Activated CD8-positive, alpha-beta memory T cell treated with anti-CD3 and anti-CD28 coated beads, Interleukin-2, amount 50 U/mL, for 1 hour (primary cell): ENCODE measurements around the gene RCBTB1.
"Not testable (repeated sequence)": the region's sequence is repeated elsewhere in the genome, so short reads cannot be mapped to it uniquely, and the experiment has no call there.

Experiments used
- DNase-seq: peaks from one replicate; pipeline ENCODE4 v3.0.0-alpha.2; 2020; ENCODE audit errors: extremely low read depth

Gene RCBTB1

GRCh38 chr13:49585220-49586157 lies at the start of gene RCBTB1:
TSS of gene RCBTB1 (minus strand) at chr13:49585558. CDS start at chr13:49567279, 18,279 bp downstream.
- no peak for DNase-seq

- no peak for DNase-seq
Observed at GRCh38 chr13:49633710-49634109, 48.4 kb upstream of the RCBTB1 start.

DNA sequence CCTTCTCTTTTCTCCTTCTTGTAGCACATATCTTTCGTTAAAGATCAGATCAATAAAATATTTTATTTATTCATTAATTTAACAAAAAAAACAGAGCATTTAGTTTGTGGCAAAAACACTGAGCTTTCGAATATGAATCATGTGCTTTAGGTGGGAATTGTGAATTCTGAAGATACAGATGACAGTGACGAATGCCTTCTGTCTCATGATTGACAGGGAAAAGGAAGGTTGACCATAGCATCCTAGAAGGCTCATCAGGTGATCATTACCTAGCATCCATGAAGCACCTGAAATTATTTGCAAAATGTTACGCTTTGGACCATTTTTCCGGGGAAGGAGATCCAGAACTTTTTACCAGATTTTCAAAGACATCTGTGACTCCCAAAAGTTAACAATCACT lies 46.8 kb upstream of the RCBTB1 start:
- DNase-seq: no peak

DNA sequence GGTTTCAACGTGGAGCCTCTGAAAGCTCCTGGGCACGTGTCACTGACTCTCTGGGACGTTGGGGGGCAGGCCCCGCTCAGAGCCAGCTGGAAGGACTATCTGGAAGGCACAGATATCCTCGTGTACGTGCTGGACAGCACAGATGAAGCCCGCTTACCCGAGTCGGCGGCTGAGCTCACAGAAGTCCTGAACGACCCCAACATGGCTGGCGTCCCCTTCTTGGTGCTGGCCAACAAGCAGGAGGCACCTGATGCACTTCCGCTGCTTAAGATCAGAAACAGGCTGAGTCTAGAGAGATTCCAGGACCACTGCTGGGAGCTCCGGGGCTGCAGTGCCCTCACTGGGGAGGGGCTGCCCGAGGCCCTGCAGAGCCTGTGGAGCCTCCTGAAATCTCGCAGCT lies 45.2 kb upstream of the RCBTB1 start:
- no peak for DNase-seq

DNA sequence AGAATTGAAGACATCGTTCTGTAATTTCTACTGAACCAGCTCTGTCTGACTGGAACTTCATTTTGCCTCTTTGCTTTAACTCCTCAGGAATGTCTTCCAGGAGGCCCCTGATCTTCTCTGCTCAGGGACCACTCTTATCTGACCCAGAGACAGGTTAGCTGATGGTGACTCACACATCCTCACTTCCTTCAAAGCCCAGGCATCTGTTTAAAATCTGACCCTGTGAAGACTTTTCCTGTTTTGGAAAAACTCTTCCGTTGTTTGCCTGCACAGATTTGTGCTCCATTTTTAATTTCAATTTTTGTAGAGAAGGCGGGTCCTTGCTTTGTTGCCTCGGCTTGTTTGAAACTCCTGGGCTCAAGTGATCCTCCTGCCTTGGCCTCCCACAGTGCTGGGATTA lies 44.6 kb upstream of the RCBTB1 start:
- DNase-seq: no peak

- DNase-seq: no peak
Observed at GRCh38 chr13:49629196-49629938, 44.0 kb upstream of the RCBTB1 start.

DNA sequence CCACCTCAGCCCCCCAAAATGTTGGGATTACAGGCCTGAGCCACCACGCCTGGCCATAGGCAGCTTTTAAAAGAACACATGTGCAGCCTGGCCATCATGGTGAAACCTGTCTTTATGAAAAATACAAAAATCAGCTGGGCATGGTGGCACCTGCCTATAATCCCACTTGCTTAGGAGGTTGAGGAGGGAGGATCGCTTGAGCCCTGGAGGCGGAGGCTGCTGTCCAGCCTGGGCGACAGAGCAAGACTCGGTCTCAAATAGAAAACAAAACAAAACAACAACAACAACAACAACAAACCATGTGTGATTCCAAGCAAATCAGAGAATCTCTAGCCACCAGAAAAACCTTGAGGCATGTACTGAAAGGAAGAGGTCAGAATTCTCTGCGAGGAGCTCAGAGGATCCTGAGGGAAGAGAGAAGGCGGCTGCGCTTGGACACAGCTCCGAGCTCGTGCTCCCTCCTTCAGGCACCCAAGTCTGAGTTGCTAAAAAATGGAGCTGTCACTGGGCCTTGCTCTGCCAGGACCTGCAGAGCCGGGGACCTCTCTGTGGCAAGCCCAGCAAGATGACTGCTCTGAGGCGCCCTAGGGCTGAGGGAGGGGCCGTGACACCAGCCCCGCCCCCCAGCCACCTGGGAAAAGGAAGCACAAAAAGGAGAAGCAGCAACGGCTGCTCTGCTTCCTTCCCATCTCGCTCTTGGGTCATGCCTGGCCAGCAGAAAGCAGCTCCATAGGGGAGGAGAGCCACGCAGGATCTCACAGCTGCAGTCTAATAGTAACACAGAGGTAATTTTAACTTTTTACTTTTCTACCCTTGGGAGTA lies 42.7 kb upstream of the RCBTB1 start, which contains the start of gene ARL11:
Gene ARL11 (plus strand): TSS at position 677 of the 822 bp plus-strand sequence. CDS start 1,941 bp downstream, outside the sequence.
- no peak for DNase-seq

DNA sequence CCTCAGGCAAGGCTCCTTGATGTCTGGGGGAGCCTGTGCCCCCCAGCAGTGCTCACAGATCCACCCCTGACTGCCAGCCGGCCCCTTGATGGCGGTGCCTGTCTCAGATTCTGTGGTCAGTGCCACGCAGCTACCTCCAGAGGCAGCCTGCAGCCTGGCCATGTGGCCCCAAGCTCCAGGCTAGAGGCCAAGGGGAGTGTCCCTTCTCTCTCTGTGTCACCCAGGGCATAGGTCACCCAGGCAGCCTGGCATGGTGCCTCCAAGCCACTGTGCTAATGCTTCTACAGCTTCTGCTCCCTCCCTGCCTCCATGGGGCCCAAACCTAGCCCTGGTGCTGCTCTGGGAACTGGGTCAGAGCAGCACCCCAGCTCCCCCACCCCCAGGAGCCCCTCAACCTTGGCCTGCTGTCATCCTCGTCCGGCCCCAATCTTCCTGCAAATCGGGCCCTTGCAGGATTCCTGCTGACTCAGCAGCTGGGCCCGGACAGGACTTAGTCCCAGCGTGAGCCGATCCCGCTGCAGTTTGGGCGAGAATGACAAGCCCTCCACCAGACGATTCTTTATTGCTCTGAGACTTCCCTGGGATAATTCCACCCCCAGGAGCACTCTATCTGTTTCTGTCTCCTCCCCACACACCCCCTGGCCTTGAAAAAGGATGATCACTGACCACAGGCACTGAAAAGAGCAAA lies 40.2 kb upstream of the RCBTB1 start:
- no peak for DNase-seq

DNA sequence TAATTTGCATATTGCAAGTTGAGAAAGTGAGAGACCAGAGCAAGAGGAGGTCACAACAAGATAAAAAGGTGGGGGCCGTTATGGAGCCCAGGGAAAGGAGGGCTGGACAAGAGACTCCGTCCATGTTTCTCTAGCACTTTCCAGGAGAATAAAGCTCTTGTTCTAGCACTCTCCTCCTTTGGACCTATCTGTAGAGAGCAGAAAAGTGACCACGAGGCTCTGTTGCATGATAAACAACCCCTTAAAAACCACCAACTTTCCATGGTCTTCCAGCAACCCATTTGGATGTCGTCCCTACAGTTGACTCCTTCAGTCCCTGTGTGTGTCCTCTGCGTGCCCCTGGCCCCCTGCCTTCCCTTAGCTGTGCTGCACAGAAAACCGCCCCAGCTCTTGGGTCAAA lies 38.9 kb upstream of the RCBTB1 start:
- DNase-seq: no peak

DNA sequence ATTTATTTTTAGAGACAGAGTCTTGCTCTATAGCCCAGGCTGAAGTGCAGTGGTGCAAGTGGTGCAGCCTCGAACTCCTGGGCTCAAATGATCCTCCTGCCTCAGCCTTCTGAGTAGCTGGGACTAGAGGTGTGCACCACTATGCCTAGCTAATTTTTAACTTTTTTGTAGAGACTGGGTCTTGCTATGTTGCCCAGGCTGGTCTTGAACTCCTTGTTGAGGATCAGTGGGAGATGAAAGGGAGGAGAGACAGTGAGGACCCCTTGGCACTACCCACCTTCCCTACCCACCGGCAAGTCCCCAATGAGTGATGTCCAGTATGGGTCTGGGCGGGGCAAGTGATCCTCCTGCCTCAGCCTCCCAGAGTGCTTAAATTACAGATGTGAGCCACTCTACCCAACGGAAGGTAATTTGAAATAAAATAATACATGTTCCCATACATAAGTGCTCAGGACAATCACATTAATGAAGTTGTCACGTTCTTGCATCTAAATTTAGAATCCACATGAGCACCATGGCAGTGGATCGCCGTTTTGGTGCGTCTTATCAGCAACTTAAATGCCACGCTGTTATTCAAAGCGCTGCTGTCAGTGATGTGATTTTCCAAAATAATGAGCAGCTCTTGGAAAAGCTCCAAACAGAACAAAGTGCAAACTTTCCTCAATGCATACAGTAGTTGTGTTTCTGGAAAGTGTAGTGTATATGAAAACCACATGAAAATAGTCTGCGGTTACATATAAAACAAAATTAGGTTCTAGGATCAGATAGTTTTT lies 37.0 kb upstream of the RCBTB1 start:
- no peak for DNase-seq

- no peak for DNase-seq
Observed at GRCh38 chr13:49620170-49620621, 34.8 kb upstream of the RCBTB1 start.

GRCh38 chr13:49616676-49617065 lies 31.3 kb upstream of the RCBTB1 start:
- no peak for DNase-seq

GRCh38 chr13:49615836-49616675 lies 30.7 kb upstream of the RCBTB1 start:
- DNase-seq: no peak

GRCh38 chr13:49612042-49612441 lies 26.7 kb upstream of the RCBTB1 start:
- not testable (repeated sequence) for DNase-seq

- DNase-seq: no peak
Observed at GRCh38 chr13:49610176-49610575, 24.8 kb upstream of the RCBTB1 start.

DNA sequence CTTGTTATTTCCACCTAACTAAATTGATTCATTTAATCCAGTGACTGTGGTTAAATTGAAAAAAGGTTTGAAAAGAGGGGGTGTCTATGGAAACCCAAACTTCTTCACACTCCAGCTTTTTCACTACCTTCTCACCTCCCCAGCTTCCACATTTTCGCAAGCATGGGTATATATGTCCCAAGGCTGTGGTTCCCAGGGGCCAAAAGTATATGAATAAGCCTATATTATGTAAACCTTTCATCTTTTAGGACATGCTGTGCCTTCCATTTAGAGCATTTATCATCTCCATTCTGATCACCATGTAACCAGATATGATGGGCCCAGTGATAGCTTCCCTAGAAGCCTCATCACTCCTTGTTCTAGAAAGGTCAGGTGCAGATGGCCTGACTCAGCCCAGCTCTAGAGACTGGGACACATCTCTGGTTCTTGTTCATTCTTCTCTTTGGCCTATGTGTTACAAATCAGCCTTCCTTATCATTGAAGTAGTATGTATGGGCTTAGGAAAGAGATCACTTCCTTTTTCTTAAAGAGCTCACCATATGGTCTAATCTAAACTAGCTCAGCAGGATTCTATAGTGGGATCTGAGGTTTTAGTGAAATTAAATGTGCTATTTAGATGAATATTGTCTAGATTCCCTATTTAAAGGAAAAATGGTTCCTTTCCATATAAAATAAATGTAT lies 23.4 kb upstream of the RCBTB1 start:
- no peak for DNase-seq

DNA sequence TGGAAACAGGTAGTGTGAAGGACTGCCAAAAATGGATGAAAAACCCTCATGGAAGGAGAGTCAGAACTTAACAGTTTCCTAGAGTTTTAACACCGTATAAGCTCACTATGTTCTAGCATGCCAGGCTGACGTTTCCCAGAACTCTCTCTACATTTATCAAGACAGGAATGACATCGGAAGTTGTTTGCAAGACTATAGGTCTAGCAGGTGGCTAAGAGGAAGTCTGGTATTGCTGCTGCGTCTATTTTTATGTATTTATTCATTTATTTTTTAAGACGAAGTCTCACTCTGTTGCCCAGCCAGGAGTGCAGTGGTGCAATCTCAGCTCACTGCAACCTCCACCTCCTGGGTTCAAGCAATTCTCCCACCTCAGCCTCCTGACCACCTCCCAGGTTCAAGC lies 22.4 kb upstream of the RCBTB1 start:
- DNase-seq: no peak

DNA sequence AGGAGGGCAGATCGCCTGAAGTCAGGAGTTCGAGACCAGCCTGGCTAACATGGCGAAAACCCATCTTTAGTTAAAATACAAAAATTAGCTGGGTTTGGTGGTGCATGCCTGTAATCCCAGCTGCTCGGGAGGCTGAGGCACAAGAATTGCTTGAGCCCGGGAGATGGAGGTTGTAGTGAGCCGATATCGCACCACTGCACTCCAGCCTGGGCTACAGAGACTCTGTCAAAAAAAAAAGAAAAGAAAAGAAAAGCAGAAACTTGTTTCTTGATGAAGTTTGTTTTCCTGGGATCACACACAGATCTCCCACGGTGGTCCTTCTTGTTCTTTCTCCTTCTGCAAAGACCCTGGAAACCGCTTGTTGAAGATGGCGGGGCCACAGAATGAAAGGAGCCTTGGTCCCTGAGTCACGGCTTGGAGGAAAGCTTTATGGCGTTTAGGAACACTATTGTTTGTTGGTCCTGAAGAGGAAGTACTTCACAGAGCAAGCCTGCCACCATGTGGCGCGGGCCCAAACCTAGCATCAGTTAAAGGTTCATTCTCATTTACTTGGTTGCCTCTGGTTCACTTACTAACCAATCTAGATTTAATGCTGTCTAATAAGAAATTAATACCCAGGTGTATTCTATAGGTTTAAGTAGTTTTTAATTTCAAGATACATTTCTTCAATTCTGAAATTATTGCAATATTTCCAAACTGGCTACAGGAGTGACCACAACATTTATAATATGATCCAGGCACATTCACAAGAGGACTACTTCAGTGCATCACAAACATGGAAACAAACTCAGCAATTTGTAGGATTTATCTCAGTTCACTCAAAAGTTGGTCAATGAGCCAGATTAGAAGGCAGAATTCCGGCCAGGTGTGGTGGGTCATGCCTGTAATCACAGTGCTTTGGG lies 21.6 kb upstream of the RCBTB1 start:
- DNase-seq: peak; percentile 45
